Thyroid gland (tissue), 4 donors: Measurements from ENCODE around the gene REELD1.

Source experiments
- CTCF ChIP-seq, 6 experiments: fragments of 200-600 bp in 3 of 6; fragments of 450-650 bp in 3 of 6; sonication (generic) in 3 of 6; IDR thresholded peaks; one replicate each; pipeline ENCODE4 v1.5.1; 2016 to 2019; ENCODE audit warnings: antibody characterized with exemption in 6 of 6, mild to moderate bottlenecking in 2 of 6, inconsistent platforms in 1 of 6, moderate library complexity in 1 of 6
- POLR2A ChIP-seq, 2 donors: fragments of 450-650 bp; IDR thresholded peaks; one replicate each; pipeline ENCODE4 v1.6.1; 2017; ENCODE audit warnings: antibody characterized with exemption in 2 of 2, mild to moderate bottlenecking in 2 of 2, moderate library complexity in 1 of 2

- TF ChIP-seq CTCF (IDR thresholded peaks at IDR 0.05) (no peak), POLR2A (IDR thresholded peaks at IDR 0.05) (no peak)
Observed at GRCh38 chr4:146186041-146186440, 28.3 kb upstream of the REELD1 start.
